Skeletal muscle satellite cell (primary cell): ENCODE data around the gene THEMIS.

Source experiments
- H3K27me3 ChIP-seq: 2 replicates; pipeline ENCODE4 v1.7.0; 2013; ENCODE audit warnings: low read length; ENCODE audit not compliant: control insufficient read depth, insufficient read depth
- H3K36me3 ChIP-seq: 2 replicates; pipeline ENCODE4 v1.7.0; 2013; ENCODE audit warnings: mild to moderate bottlenecking, control low read depth, low read length; ENCODE audit not compliant: insufficient read depth
- H3K4me1 ChIP-seq: 2 replicates; pipeline ENCODE4 v1.7.0; 2013; ENCODE audit warnings: low read length; ENCODE audit not compliant: control insufficient read depth, insufficient read depth
- H3K4me2 ChIP-seq: 2 replicates; pipeline ENCODE4 v1.7.0; 2013; ENCODE audit warnings: mild to moderate bottlenecking, low read length
- H3K4me3 ChIP-seq: 2 replicates; pipeline ENCODE4 v1.7.0; 2013; ENCODE audit warnings: low read length
- H3K9ac ChIP-seq: 2 replicates; pipeline ENCODE4 v1.7.0; 2013; ENCODE audit warnings: mild to moderate bottlenecking, low read depth, low read length, moderate library complexity
- H3K9me3 ChIP-seq: replicated peaks from 2 replicates; pipeline ENCODE4 v1.7.0; 2013; ENCODE audit warnings: mild to moderate bottlenecking, control low read depth, low read length

THEMIS gene

GRCh38 chr6:127858727-127859391 lies 42.0 kb downstream of the THEMIS start:
- Histone ChIP-seq H3K4me1 (no peaks in the 10 kb centered on the region), H3K36me3 (no peaks in the 10 kb centered on the region), H3K9ac (no peak overlapping the region), H3K27me3 (no peaks in the 10 kb centered on the region), H3K9me3 (no peaks in the 10 kb centered on the region), H3K4me2 (no peak overlapping the region), H3K4me3 (no peak overlapping the region)

DNA sequence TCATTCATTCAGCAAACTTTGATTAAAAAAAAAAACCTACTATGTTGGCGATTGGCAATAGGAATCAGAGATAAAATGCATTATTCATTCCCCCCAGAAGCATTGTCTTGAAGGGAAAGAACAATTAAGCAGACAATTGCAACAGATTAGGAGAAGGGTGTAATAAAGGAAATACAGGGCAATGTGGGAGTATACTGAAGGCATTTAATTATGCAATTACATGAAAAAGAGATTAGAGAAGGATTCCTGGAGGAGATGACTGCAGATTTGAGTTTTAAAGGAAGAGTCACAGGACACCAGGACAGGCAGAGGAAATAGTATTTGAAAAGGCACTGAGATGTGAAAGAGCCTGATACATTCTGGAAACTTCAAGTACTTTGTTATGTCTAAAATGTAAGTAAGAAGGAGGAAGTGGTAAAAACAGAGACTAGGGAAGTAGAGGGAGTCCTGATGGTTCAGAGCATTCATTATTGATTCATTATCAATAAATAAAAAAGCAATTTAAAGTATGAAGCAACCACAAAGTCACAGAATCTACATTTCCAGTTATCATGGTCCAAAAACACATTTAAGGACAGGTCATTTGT lies 43.7 kb downstream of the THEMIS start:
- H3K4me1 ChIP-seq: peaks cover under 1% of the 10 kb centered on the region
- no peaks in the 10 kb centered on the region for H3K36me3 ChIP-seq
- no peak overlapping the region for H3K4me2 ChIP-seq
- H3K9me3 ChIP-seq: no peaks in the 10 kb centered on the region
- H3K27me3 ChIP-seq: no peaks in the 10 kb centered on the region
- no peak overlapping the region for H3K9ac ChIP-seq
- no peak overlapping the region for H3K4me3 ChIP-seq

DNA sequence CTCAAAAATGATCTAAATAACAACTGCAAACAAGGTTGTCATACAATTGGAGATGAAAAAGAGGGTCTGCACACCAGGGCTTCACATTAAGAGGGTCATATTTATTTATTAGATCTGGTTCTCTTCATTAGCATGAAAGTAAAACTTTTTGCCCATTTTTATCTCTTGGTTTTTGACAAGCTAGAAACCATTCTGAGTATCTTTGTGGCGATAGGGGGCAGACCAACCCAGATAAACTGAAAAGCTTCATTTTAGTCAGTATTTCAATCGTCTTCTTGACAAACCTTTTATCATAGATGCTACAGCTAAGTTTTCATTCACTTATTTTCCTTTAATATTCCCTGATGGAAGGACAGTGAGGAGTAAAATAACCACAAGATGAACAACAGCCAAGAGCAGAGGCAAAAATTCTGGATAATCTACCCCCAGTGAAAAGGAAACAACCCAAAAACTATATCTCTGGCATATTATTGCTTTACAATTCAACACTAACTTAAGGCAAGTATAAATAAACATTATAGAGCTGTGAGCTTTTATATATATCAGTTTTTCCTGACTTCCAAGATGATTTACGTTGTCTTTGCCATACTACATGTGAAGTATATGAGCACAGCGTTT lies 45.2 kb downstream of the THEMIS start:
- Histone ChIP-seq H3K27me3 (no peaks in the 10 kb centered on the region), H3K9ac (no peak overlapping the region), H3K36me3 (no peaks in the 10 kb centered on the region), H3K4me1 (peaks cover 6% of the 10 kb centered on the region), H3K9me3 (no peaks in the 10 kb centered on the region), H3K4me2 (no peak overlapping the region), H3K4me3 (no peak overlapping the region)

DNA sequence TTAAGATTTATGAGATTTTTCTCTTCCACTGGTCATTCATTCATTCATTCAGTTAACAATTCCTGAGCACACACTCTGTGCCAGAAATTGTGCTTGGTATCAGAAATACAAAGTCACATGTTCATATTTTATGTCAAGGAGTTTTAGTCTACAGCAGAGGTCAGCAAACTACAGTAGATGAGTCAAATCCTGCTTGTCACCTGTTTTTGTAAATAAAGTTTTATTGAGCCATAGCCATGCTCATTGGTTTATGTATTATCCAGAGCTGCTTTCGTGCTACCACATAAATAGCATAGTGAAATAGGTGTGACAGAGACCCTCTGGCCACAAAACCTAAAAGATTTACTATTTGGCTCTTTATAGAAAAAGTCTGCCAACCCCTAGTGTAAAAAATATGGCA lies 46.8 kb downstream of the THEMIS start:
- Histone ChIP-seq H3K4me2 (no peak overlapping the region), H3K4me3 (no peak overlapping the region), H3K9me3 (no peaks in the 10 kb centered on the region), H3K36me3 (no peaks in the 10 kb centered on the region), H3K4me1 (peaks cover 6% of the 10 kb centered on the region), H3K27me3 (no peaks in the 10 kb centered on the region), H3K9ac (no peak overlapping the region)

GRCh38 chr6:127851197-127851596 lies 49.7 kb downstream of the THEMIS start:
- Histone ChIP-seq H3K4me3 (no peak overlapping the region), H3K4me2 (no peak overlapping the region)

DNA sequence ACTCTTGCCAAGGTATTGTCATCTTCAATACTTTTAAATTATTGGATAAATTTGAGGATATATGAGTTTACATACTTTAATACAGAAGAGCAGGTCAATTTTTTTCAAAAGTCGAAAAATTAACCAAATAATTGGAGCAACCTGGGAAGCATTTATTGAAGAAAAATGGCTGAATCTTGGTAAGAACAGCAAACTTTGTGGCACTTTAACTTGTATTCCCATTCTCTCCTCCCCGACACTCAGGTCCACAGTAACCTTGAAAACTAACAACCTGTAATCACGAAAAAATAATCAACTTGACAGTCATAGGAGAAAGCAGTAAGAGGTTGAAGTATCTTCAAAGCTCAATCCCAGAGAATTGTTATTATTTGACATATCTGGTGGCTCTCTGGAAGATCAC lies 55.6 kb downstream of the THEMIS start:
- Histone ChIP-seq H3K4me1 (no peaks in the 10 kb centered on the region), H3K4me3 (no peak overlapping the region), H3K4me2 (no peak overlapping the region), H3K27me3 (no peaks in the 10 kb centered on the region), H3K9me3 (no peaks in the 10 kb centered on the region), H3K36me3 (no peaks in the 10 kb centered on the region), H3K9ac (no peak overlapping the region)

More at GRCh38 chr6:127851197-127851596, 49.7 kb downstream of the THEMIS start:
- Histone ChIP-seq H3K9ac (no peak overlapping the region), H3K27me3 (no peaks in the 10 kb centered on the region), H3K4me1 (peaks cover 6% of the 10 kb centered on the region), H3K9me3 (no peaks in the 10 kb centered on the region), H3K36me3 (no peaks in the 10 kb centered on the region)

GRCh38 chr6:127844529-127844928 lies 56.3 kb downstream of the THEMIS start:
- Histone ChIP-seq H3K4me2 (no peak overlapping the region), H3K9me3 (no peaks in the 10 kb centered on the region), H3K36me3 (no peaks in the 10 kb centered on the region), H3K9ac (no peak overlapping the region), H3K4me3 (no peak overlapping the region), H3K27me3 (no peaks in the 10 kb centered on the region), H3K4me1 (no peaks in the 10 kb centered on the region)

DNA sequence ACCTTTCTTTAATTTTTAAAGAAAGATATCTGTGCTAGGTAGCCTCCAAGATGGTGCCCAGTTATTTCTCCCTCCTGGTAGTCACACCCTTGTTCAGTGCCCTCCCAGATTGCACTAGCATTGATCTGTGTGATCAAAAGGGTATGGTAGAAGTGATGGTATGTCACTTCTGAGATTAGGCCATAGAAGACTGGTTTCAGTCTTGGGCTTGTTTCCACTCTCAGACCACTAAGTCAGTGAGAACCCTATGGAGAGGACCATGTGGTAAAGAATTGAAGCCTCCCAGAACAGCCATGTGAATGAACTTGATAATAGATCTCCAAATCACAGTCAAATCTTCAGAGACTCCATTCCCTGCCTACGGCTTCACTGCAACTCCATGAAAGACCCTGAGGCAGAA lies 57.3 kb downstream of the THEMIS start:
- H3K4me2 ChIP-seq: no peak overlapping the region
- no peaks in the 10 kb centered on the region for H3K4me1 ChIP-seq
- H3K27me3 ChIP-seq: no peaks in the 10 kb centered on the region
- no peaks in the 10 kb centered on the region for H3K9me3 ChIP-seq
- H3K9ac ChIP-seq: no peak overlapping the region
- no peak overlapping the region for H3K4me3 ChIP-seq
- no peaks in the 10 kb centered on the region for H3K36me3 ChIP-seq

- Histone ChIP-seq H3K4me3 (no peak overlapping the region), H3K4me2 (no peak overlapping the region), H3K27me3 (no peaks in the 10 kb centered on the region), H3K9ac (no peak overlapping the region), H3K4me1 (no peaks in the 10 kb centered on the region), H3K36me3 (no peaks in the 10 kb centered on the region), H3K9me3 (no peaks in the 10 kb centered on the region)
Measured at GRCh38 chr6:127842562-127842961, 58.3 kb downstream of the THEMIS start.

GRCh38 chr6:127841811-127842210 lies 59.0 kb downstream of the THEMIS start:
- H3K4me2 ChIP-seq: no peak overlapping the region
- H3K36me3 ChIP-seq: no peaks in the 10 kb centered on the region
- no peaks in the 10 kb centered on the region for H3K4me1 ChIP-seq
- no peaks in the 10 kb centered on the region for H3K9me3 ChIP-seq
- no peak overlapping the region for H3K4me3 ChIP-seq
- H3K9ac ChIP-seq: no peak overlapping the region
- H3K27me3 ChIP-seq: no peaks in the 10 kb centered on the region

DNA sequence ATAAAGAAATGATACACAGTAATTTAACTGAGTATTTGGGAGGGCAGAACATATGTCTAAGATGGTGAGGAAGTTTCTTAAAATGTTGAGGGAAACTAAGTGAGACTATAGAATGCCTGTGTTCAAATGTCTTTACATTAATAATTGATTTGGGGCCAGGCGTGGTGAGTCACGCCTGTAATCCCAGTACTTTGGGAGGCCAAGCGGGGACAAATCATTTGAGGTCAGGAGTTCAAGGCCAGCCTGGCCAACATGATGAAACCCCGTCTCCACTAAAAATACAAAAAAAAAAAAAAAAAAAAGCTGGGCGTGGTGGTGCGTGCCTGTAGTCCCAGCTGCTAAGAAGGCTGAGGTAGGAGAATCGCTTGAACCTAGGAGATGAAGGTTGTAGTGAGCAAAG lies 66.7 kb downstream of the THEMIS start:
- no peak overlapping the region for H3K9ac ChIP-seq

GRCh38 chr6:127833336-127833735 lies 67.5 kb downstream of the THEMIS start:
- H3K27me3 ChIP-seq: no peaks in the 10 kb centered on the region
- no peak overlapping the region for H3K4me2 ChIP-seq
- no peak overlapping the region for H3K9ac ChIP-seq
- no peaks in the 10 kb centered on the region for H3K9me3 ChIP-seq
- H3K4me3 ChIP-seq: no peak overlapping the region
- peaks cover 4% of the 10 kb centered on the region for H3K4me1 ChIP-seq
- no peaks in the 10 kb centered on the region for H3K36me3 ChIP-seq

More for the DNA sequence above, 66.7 kb downstream of the THEMIS start:
- no peak overlapping the region for H3K4me3 ChIP-seq
- no peaks in the 10 kb centered on the region for H3K27me3 ChIP-seq
- H3K4me1 ChIP-seq: peaks cover 4% of the 10 kb centered on the region
- H3K36me3 ChIP-seq: no peaks in the 10 kb centered on the region
- no peaks in the 10 kb centered on the region for H3K9me3 ChIP-seq
- H3K4me2 ChIP-seq: no peak overlapping the region
